Hematopoietic multipotent progenitor cell treated with erythropoietin and hydrocortisone succinate and interleukin-3 and kit ligand, for 8 days (in vitro differentiated cells): ENCODE results near the gene LPIN3.

ENCODE experiments used
- DNase-seq: peaks from one replicate; pipeline ENCODE4 v3.0.0-alpha.2; 2015

LPIN3 gene

GRCh38 chr20:41369673-41370072, 29.1 kb downstream of the LPIN3 start:
- no peak for DNase-seq

- no peak for DNase-seq
Observed at GRCh38 chr20:41370176-41370575, 29.6 kb downstream of the LPIN3 start.

GRCh38 chr20:41371371-41371770, 30.8 kb downstream of the LPIN3 start:
- no peak for DNase-seq

GRCh38 chr20:41373251-41373783, 32.7 kb downstream of the LPIN3 start:
- no peak for DNase-seq

GRCh38 chr20:41373931-41374920, 33.6 kb downstream of the LPIN3 start:
- DNase-seq: no peak

- DNase-seq: no peak
Observed at GRCh38 chr20:41375846-41376245, 35.2 kb downstream of the LPIN3 start.

GRCh38 chr20:41376349-41376748, 35.7 kb downstream of the LPIN3 start:
- DNase-seq: no peak

GRCh38 chr20:41377275-41377674, 36.7 kb downstream of the LPIN3 start:
- no peak for DNase-seq

GRCh38 chr20:41379551-41379950, 38.9 kb downstream of the LPIN3 start:
- DNase-seq: no peak

- no peak for DNase-seq
Observed at GRCh38 chr20:41380551-41381193, 40.1 kb downstream of the LPIN3 start.

- DNase-seq: no peak
Observed at GRCh38 chr20:41382791-41383305, 42.2 kb downstream of the LPIN3 start.

GRCh38 chr20:41386502-41387427, 46.1 kb downstream of the LPIN3 start:
- DNase-seq: no peak

- DNase-seq: no peak
Observed at GRCh38 chr20:41387444-41387851, 46.8 kb downstream of the LPIN3 start.

GRCh38 chr20:41390889-41391288, 50.3 kb downstream of the LPIN3 start:
- DNase-seq: no peak

GRCh38 chr20:41391587-41392001, 51.0 kb downstream of the LPIN3 start:
- no peak for DNase-seq

GRCh38 chr20:41392295-41392694, 51.7 kb downstream of the LPIN3 start:
- DNase-seq: no peak

GRCh38 chr20:41392871-41393704, 52.5 kb downstream of the LPIN3 start:
- DNase-seq: no peak

- no peak for DNase-seq
Observed at GRCh38 chr20:41393705-41394066, 53.1 kb downstream of the LPIN3 start.

- DNase-seq: no peak
Observed at GRCh38 chr20:41394081-41394480, 53.5 kb downstream of the LPIN3 start.

GRCh38 chr20:41394931-41395666, 54.5 kb downstream of the LPIN3 start:
- DNase-seq: no peak
